Activated naive CD8-positive, alpha-beta T cell treated with anti-CD3 and anti-CD28 coated beads, Interleukin-2, amount 10 ng/mL, durations not matched to agents 7 days and 5 days (primary cell): ENCODE results near the gene TMEM205. TPM values are rescaled to one million over a fixed set of nuclear protein-coding genes. Genes with fewer than 3 reads are reported as not detected.
"Not testable (repeated sequence)": the region's sequence is repeated elsewhere in the genome, so short reads cannot be mapped to it uniquely, and the experiment has no call there.

ENCODE experiments used
- ATAC-seq: fragments of 150-1000 bp; cut with Tn5 transposase; one replicate; pipeline ENCODE4 v1.10.0; 2021; ENCODE audit warnings: low read depth, moderate library complexity
- POLR2A ChIA-PET: fragments of 350-600 bp; sonication (Branson Sonifier 250); formaldehyde crosslinking; loops from one replicate; lab custom pipeline; 2021; ENCODE audit warnings: antibody characterized with exemption; lab: Charles Lee
- DNase-seq: peaks from one replicate; pipeline ENCODE4 v3.0.0; 2021
- H3K27ac Mint-ChIP-seq: one replicate; pipeline ENCODE4 v1.8.0; 2022; ENCODE audit warnings: mild to moderate bottlenecking, mixed read lengths
- H3K27me3 Mint-ChIP-seq: one replicate; pipeline ENCODE4 v1.8.0; 2022; ENCODE audit warnings: mild to moderate bottlenecking, moderate library complexity, mixed read lengths
- H3K36me3 Mint-ChIP-seq: one replicate; pipeline ENCODE4 v1.8.0; 2021; ENCODE audit warnings: mild to moderate bottlenecking, mixed read lengths
- H3K4me1 Mint-ChIP-seq: one replicate; pipeline ENCODE4 v1.8.0; 2021; ENCODE audit warnings: mixed read lengths
- H3K4me3 Mint-ChIP-seq: one replicate; pipeline ENCODE4 v1.8.0; 2022; ENCODE audit warnings: mild to moderate bottlenecking, moderate library complexity, mixed read lengths
- H3K9me3 Mint-ChIP-seq: one replicate; pipeline ENCODE4 v1.8.0; 2021; ENCODE audit warnings: mixed read lengths
- total RNA-seq, 2 experiments: library from RNA; stranded (reverse); gene quantifications; one replicate each; pipeline ENCODE4 v1.2.3, GENCODE V29; 2021

TMEM205 gene
- total RNA-seq = 10 to 100 TPM; 29.4 to 35.2 TPM

- ATAC-seq = peak; percentile 99
Measured at GRCh38 chr19:11346104-11346940, at the start of gene TMEM205, which contains the start of gene CCDC159. Gene TMEM205 (minus strand): TSS chr19:11346268. CDS start chr19:11345619, 649 bp downstream. Gene CCDC159 (plus strand): TSS chr19:11346519. CDS start chr19:11346607, 88 bp downstream.

GRCh38 chr19:11390933-11391680, 45.0 kb upstream of the TMEM205 start:
- Mint-ChIP-seq H3K9me3 (no peaks in the 10 kb centered on the region), H3K4me1 (peaks cover 11% of the 10 kb centered on the region), H3K27me3 (no peaks in the 10 kb centered on the region), H3K4me3 (no peak overlapping the region), H3K36me3 (no peaks in the 10 kb centered on the region), H3K27ac (no peak overlapping the region)
- ATAC-seq = no peak
- no peak for DNase-seq
- POLR2A ChIA-PET = interaction anchor here (0.6 to 1.8 kb wide), 3 partner anchors 10 to 43 kb away, joined by 3 to 11 read pairs (median 4); partner anchors contain the start of gene SWSAP1

More at GRCh38 chr19:11346104-11346940, at the start of gene TMEM205, which contains the start of gene CCDC159:
- Mint-ChIP-seq H3K4me1 (peaks cover 22% of the 10 kb centered on the region), H3K27me3 (no peaks in the 10 kb centered on the region), H3K9me3 (peaks cover 7% of the 10 kb centered on the region), H3K4me3 (peak within 1 kb of the TSS; percentile 92), H3K36me3 (peaks cover 6% of the 10 kb centered on the region), H3K27ac (peak within 1 kb of the TSS; percentile 90)
- DNase-seq = peak; percentile 93
- POLR2A ChIA-PET = interaction anchor here (0.8 to 2.4 kb wide), 7 partner anchors 9 to 60 kb away, joined by 3 to 23 read pairs (median 5); partner anchors contain the start of gene SWSAP1

- POLR2A ChIA-PET = interaction anchor here (0.6 to 1.8 kb wide), 2 partner anchors 9 to 43 kb away, joined by 3 to 11 read pairs; no protein-coding TSS in a partner anchor
- Mint-ChIP-seq H3K4me1 (peaks cover 11% of the 10 kb centered on the region), H3K27ac (no peak overlapping the region), H3K27me3 (peaks cover under 1% of the 10 kb centered on the region), H3K9me3 (no peaks in the 10 kb centered on the region), H3K4me3 (no peak overlapping the region), H3K36me3 (no peaks in the 10 kb centered on the region)
- ATAC-seq (no peak), DNase-seq (no peak)
Measured at GRCh38 chr19:11390359-11390758, 44.3 kb upstream of the TMEM205 start.

- no peaks in the 10 kb centered on the region for H3K9me3 Mint-ChIP-seq
- no peak overlapping the region for H3K27ac Mint-ChIP-seq
- ATAC-seq (peak; percentile 66), DNase-seq (no peak)
- POLR2A ChIA-PET = interaction anchor here (1.5 kb wide), 1 partner anchor 13 kb away, joined by 5 read pairs; the partner anchor contains the start of gene SWSAP1
- H3K27me3 Mint-ChIP-seq = peaks cover 20% of the 10 kb centered on the region
- H3K4me3 Mint-ChIP-seq = no peak overlapping the region
- peaks cover 13% of the 10 kb centered on the region for H3K4me1 Mint-ChIP-seq
- no peaks in the 10 kb centered on the region for H3K36me3 Mint-ChIP-seq
Measured at GRCh38 chr19:11387162-11388034, 41.3 kb upstream of the TMEM205 start.

- peaks cover 20% of the 10 kb centered on the region for H3K27me3 Mint-ChIP-seq
- ATAC-seq (no peak), DNase-seq (no peak)
- POLR2A ChIA-PET = no interaction called here
- peak overlapping the region; percentile 10 for H3K4me3 Mint-ChIP-seq
- peaks cover 26% of the 10 kb centered on the region for H3K4me1 Mint-ChIP-seq
- H3K9me3 Mint-ChIP-seq = no peaks in the 10 kb centered on the region
- peaks cover 2% of the 10 kb centered on the region for H3K36me3 Mint-ChIP-seq
- no peak overlapping the region for H3K27ac Mint-ChIP-seq
Measured at GRCh38 chr19:11384778-11385129, 38.7 kb upstream of the TMEM205 start.

GRCh38 chr19:11383706-11384048, 37.6 kb upstream of the TMEM205 start:
- ATAC-seq (no peak), DNase-seq (no peak)
- Mint-ChIP-seq H3K4me1 (peaks cover 26% of the 10 kb centered on the region), H3K4me3 (no peak overlapping the region), H3K27me3 (peaks cover 20% of the 10 kb centered on the region), H3K27ac (no peak overlapping the region), H3K36me3 (peaks cover 3% of the 10 kb centered on the region), H3K9me3 (no peaks in the 10 kb centered on the region)
- POLR2A ChIA-PET = interaction anchor here (1.2 to 1.8 kb wide), 3 partner anchors 9 to 38 kb away, joined by 3 to 10 read pairs (median 5); partner anchors contain the start of gene SWSAP1

- H3K9me3 Mint-ChIP-seq = no peaks in the 10 kb centered on the region
- peaks cover 20% of the 10 kb centered on the region for H3K27me3 Mint-ChIP-seq
- H3K4me3 Mint-ChIP-seq = peak overlapping the region; percentile 97
- DNase-seq (peak; percentile 78), ATAC-seq (no peak)
- POLR2A ChIA-PET = interaction anchor here (0.5 to 1.8 kb wide), 6 partner anchors 9 to 1230 kb away, joined by 3 to 10 read pairs (median 4); partner anchors contain the start of gene SWSAP1
- H3K4me1 Mint-ChIP-seq = peaks cover 26% of the 10 kb centered on the region
- peak overlapping the region; percentile 84 for H3K27ac Mint-ChIP-seq
- H3K36me3 Mint-ChIP-seq = peaks cover 4% of the 10 kb centered on the region
Measured at GRCh38 chr19:11382898-11383705, 37.0 kb upstream of the TMEM205 start.

- POLR2A ChIA-PET = interaction anchor here (0.5 to 2.2 kb wide), 23 partner anchors 10 to 420 kb away, joined by 3 to 18 read pairs (median 3); partner anchors contain the start of genes CCDC159, LDLR, ODAD3 and PRKCSH
- H3K36me3 Mint-ChIP-seq = peaks cover 10% of the 10 kb centered on the region
- no peaks in the 10 kb centered on the region for H3K9me3 Mint-ChIP-seq
- ATAC-seq (peak; percentile 82), DNase-seq (peak; percentile 95)
- peak overlapping the region; percentile 97 for H3K4me3 Mint-ChIP-seq
- H3K27ac Mint-ChIP-seq = peak overlapping the region; percentile 100
- peaks cover 29% of the 10 kb centered on the region for H3K4me1 Mint-ChIP-seq
- peaks cover 20% of the 10 kb centered on the region for H3K27me3 Mint-ChIP-seq
Measured at GRCh38 chr19:11380653-11381537, 34.8 kb upstream of the TMEM205 start.

GRCh38 chr19:11379857-11380350, 33.8 kb upstream of the TMEM205 start:
- Mint-ChIP-seq H3K36me3 (peaks cover 10% of the 10 kb centered on the region), H3K4me3 (peak overlapping the region; percentile 97), H3K4me1 (peaks cover 29% of the 10 kb centered on the region), H3K9me3 (no peaks in the 10 kb centered on the region), H3K27ac (peak overlapping the region; percentile 100), H3K27me3 (peaks cover 15% of the 10 kb centered on the region)
- ATAC-seq (no peak), DNase-seq (no peak)
- POLR2A ChIA-PET = interaction anchor here (1.5 kb wide), 1 partner anchor 41 kb away, joined by 4 read pairs; no protein-coding TSS in a partner anchor

- H3K27ac Mint-ChIP-seq, ATAC-seq, H3K9me3 Mint-ChIP-seq, H3K4me3 Mint-ChIP-seq, H3K27me3 Mint-ChIP-seq, DNase-seq: not testable (repeated sequence)
- H3K4me1 Mint-ChIP-seq = peaks cover 29% of the 10 kb centered on the region
- peaks cover 10% of the 10 kb centered on the region for H3K36me3 Mint-ChIP-seq
- POLR2A ChIA-PET = interaction anchor here (0.7 kb wide), 1 partner anchor 101 kb away, joined by 3 read pairs; no protein-coding TSS in a partner anchor
Measured at GRCh38 chr19:11379269-11379845, 33.3 kb upstream of the TMEM205 start.
